Measurements from ENCODE around the gene DAPK3. TPM values are rescaled to one million over a fixed set of nuclear protein-coding genes. Genes with fewer than 3 reads are reported as not detected.
A peak's percentile ranks its signal among the peaks of the same experiment; 100 is the strongest.

The DAPK3 gene
- total RNA-seq, 1 experiment from 2014 or later, result 121 TPM

- TF ChIP-seq CTCF (conservative IDR thresholded peaks at IDR 0.05), result no peak
- no peak for DNase-seq
- H4K91ac ChIP-seq (ENCODE audit: insufficient read length, low read depth, low read length), result no peak overlapping the region
- Mint-ChIP-seq H3K27ac (peak overlapping the region; percentile 28 to 44 (median 40); a peak in 2 of 7 replicates), H3K4me1 (peaks cover 0 to 11% of the 10 kb centered on the region in 2 experiments; a peak in 2 of 4 replicates), H3K36me3 (ENCODE audit: insufficient read depth in 1 of 3, low read depth in 3 of 3) (peaks cover 7 to 33% (median 27%) of the 10 kb centered on the region in 3 experiments; a peak in 6 of 7 replicates), H3K9me3 (no peaks in the 10 kb centered on the region; a peak in 1 of 5 replicates), H3K4me3 (no peak overlapping the region), H3K27me3 (ENCODE audit: low read depth) (no peaks in the 10 kb centered on the region)
- H2AK5ac ChIP-seq (ENCODE audit: insufficient read length, low read length), result no peak overlapping the region
- H3K27me3 ChIP-seq (ENCODE audit: insufficient read depth, low read length), result no peaks in the 10 kb centered on the region
- no CpG with 5 or more reads among the region's 19 CpGs for WGBS (ENCODE audit: extremely low coverage, insufficient read length, low lambda C conversion rate)
- no peak overlapping the region for H2BK20ac ChIP-seq (ENCODE audit: low read depth, low read length, poor library complexity, severe bottlenecking)
- H3K4ac ChIP-seq (ENCODE audit: low read depth, low read length), result no peak overlapping the region
- H3K4me1 ChIP-seq (ENCODE audit: insufficient read depth, low read length), result no peaks in the 10 kb centered on the region
- no peak overlapping the region for H3K18ac ChIP-seq (ENCODE audit: insufficient read length, low read depth, low read length)
- H2BK15ac ChIP-seq (ENCODE audit: low read depth, low read length), result no peak overlapping the region
- no peak overlapping the region for H4K8ac ChIP-seq (replicated peaks; ENCODE audit: insufficient read length, low read depth, low read length)
- no peak overlapping the region for H2BK12ac ChIP-seq (ENCODE audit: insufficient read length, low read depth, low read length)
- H2AFZ ChIP-seq (ENCODE audit: low read length), result no peak overlapping the region
- H4K5ac ChIP-seq (ENCODE audit: insufficient read length, low read depth, low read length), result no peak overlapping the region
- H3K9ac ChIP-seq (ENCODE audit: extremely low read depth, insufficient read length, low read length), result no peak overlapping the region
- no peak overlapping the region for H2BK5ac ChIP-seq (ENCODE audit: insufficient read length, low read length)
- no peaks in the 10 kb centered on the region for H3K9me3 ChIP-seq (ENCODE audit: control insufficient read depth, low read depth, low read length)
- no peak overlapping the region for H3K4me2 ChIP-seq (ENCODE audit: insufficient read depth, insufficient read length, low read length)
- no peaks in the 10 kb centered on the region for H4K20me1 ChIP-seq (ENCODE audit: control insufficient read depth, insufficient read depth, insufficient read length)
- H3K23me2 ChIP-seq (ENCODE audit: insufficient read length, low read depth, low read length, poor library complexity, severe bottlenecking), result no peaks in the 10 kb centered on the region
- no peak overlapping the region for H3K56ac ChIP-seq (ENCODE audit: insufficient read length, low read depth, low read length)
- H3K14ac ChIP-seq (ENCODE audit: insufficient read depth, low read length), result no peak overlapping the region
- peaks cover 9% of the 10 kb centered on the region for H3K79me1 ChIP-seq (ENCODE audit: insufficient read depth, low read depth, low read length, poor library complexity, severe bottlenecking)
- no peak overlapping the region for H3T11ph ChIP-seq (ENCODE audit: low read length)
- no peak overlapping the region for H2BK120ac ChIP-seq (ENCODE audit: low read depth, low read length, poor library complexity, severe bottlenecking)
- peaks cover 7% of the 10 kb centered on the region; the same call in 1 of the 2 replicates for H3K79me2 ChIP-seq (ENCODE audit: insufficient read depth, low read length)
- H3K27ac ChIP-seq (ENCODE audit: insufficient read length, low read depth, low read length), result no peak overlapping the region
- H3K23ac ChIP-seq (ENCODE audit: insufficient read length, low read depth, low read length), result no peak overlapping the region
Measured at GRCh38 chr19:4018775-4019504, 48.0 kb upstream of the DAPK3 start.
